ENCODE measurements around the gene CCNYL1.
"Not testable (repeated sequence)": the region's sequence is repeated elsewhere in the genome, so short reads cannot be mapped to it uniquely, and the experiment has no call there.

The CCNYL1 gene

DNA sequence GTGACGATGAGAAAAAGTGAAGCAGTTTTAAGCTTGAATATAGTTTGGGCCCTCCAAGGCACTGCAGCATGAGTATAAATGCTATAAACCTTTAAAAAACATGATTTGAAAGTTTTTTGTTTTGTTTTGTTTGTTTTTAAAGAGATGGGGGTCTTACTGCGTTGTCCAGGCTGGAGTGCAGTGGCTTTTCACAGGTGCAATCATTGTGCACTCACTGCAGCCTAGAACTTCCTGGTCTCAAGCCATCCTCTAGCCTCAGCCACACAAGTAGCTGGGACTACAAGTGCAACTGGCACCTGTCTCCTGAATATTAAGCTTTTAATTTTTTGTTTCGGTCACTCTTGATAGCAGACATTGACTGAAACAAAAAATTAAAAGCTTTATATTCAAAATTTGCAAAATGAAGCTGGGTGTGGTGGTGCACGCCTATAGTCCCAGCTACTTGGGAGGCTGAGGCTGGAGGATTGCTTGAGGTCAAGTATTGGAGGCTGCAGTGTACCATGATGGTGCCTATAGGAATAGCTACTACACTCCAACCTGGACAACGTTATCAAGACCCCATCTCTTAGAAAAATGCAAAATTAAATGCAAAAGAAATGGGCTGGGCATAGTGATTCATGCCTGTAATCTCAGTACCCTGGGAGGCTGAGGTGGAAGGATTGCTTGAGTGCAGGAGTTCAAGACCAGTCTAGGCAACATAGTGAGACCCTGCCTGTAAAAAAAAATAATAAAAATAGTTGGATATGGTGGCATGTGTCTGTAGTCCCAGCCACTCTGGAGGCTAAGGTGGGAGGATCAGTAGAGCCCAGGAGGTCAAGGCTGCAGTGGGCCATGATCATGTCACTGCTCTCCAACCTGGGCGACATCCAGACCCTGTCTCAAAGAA, 43.3 kb downstream of the CCNYL1 start:
- TF ChIP-seq EZH2 (IDR thresholded peaks at IDR 0.05), result no peak
- no peak for TF ChIP-seq POLR2AphosphoS5 (IDR thresholded peaks at IDR 0.05; ENCODE audit: borderline replicate concordance, low read depth, low read length)
- TF ChIP-seq FOXP2 (optimal IDR thresholded peaks at IDR 0.05; ENCODE audit: control extremely low read depth, extremely low read length, insufficient read depth), result no peak
- H3K4me3 ChIP-seq, result no peak overlapping the region
- no peak overlapping the region for H3K9ac ChIP-seq (ENCODE audit: insufficient read length)
- no peak overlapping the region for H3K27ac ChIP-seq
- H3K36me3 ChIP-seq (ENCODE audit: insufficient read depth, low read length), result no peaks in the 10 kb centered on the region
- no peak for DNase-seq (ENCODE audit: low read depth, low spot score)
- no peaks in the 10 kb centered on the region for H3K9me3 ChIP-seq (ENCODE audit: low read depth, low read length)

- H3K9me3 ChIP-seq (ENCODE audit: low read depth, low read length), result no peaks in the 10 kb centered on the region
- no peak for TF ChIP-seq FOXP2 (optimal IDR thresholded peaks at IDR 0.05; ENCODE audit: control extremely low read depth, extremely low read length, insufficient read depth)
- no peak for TF ChIP-seq EZH2 (IDR thresholded peaks at IDR 0.05)
- no peak for TF ChIP-seq POLR2AphosphoS5 (IDR thresholded peaks at IDR 0.05; ENCODE audit: borderline replicate concordance, low read depth, low read length)
- no peak for DNase-seq (ENCODE audit: low read depth, low spot score)
- H3K9ac ChIP-seq (ENCODE audit: insufficient read length), result no peak overlapping the region
- H3K4me3 ChIP-seq, result no peak overlapping the region
- H3K27ac ChIP-seq, result no peak overlapping the region
- 0 out of 2 replicates have a peak, but pooled peaks cover 6% of the 10 kb centered on the region for H3K36me3 ChIP-seq (ENCODE audit: insufficient read depth, low read length)
These were observed 46.6 kb downstream of the CCNYL1 start for GRCh38 chr2:207758025-207758424.

DNA sequence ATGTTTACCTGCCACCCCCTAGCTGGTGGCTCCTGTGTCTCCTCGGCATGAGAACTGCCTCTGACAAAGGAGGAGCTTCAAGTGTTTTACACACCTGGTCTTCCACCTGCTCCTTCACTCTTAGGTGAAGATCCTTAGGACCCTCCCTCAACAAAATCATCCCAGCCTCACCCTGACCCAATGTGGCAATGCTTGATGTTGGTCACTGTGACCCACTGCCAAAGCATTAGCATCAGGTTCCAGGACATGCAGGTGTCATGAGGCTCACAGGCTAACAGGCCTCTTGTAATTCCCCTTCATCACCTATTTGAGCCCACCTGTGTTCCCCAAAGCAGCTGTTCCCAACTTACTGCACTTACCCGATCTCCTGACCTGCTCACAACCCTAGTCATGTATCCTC, 48.5 kb downstream of the CCNYL1 start:
- DNase-seq (ENCODE audit: low read depth, low spot score), result no peak
- no peak overlapping the region for H3K27ac ChIP-seq
- no peak for TF ChIP-seq POLR2AphosphoS5 (IDR thresholded peaks at IDR 0.05; ENCODE audit: borderline replicate concordance, low read depth, low read length)
- TF ChIP-seq FOXP2 (optimal IDR thresholded peaks at IDR 0.05; ENCODE audit: control extremely low read depth, extremely low read length, insufficient read depth), result no peak
- no peak for TF ChIP-seq EZH2 (IDR thresholded peaks at IDR 0.05)
- no peak overlapping the region for H3K9ac ChIP-seq (ENCODE audit: insufficient read length)
- H3K36me3 ChIP-seq (ENCODE audit: insufficient read depth, low read length), result 0 out of 2 replicates have a peak, but pooled peaks cover 6% of the 10 kb centered on the region
- H3K9me3 ChIP-seq (ENCODE audit: low read depth, low read length), result no peaks in the 10 kb centered on the region
- H3K4me3 ChIP-seq, result no peak overlapping the region

DNA sequence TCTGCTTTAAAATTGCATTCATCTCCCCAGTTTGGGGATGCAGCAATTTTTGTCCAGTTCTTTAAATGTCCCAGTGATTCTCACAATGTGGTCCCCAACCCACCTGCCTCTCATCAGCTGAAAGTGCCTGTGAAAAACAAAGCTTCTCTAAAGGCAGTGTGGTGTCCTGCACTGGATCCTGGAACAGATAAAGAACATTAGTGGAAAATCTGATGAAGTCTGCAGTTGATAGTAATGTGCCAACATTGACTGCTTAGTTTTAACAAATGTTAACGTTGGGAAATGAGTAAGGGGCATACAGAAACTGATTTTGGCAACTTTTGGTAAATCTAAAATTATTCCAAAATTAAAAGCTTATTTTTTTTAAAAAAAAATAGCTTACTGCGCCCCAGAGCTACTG, 49.0 kb downstream of the CCNYL1 start:
- no peak overlapping the region for H3K4me3 ChIP-seq
- no peak overlapping the region for H3K9ac ChIP-seq (ENCODE audit: insufficient read length)
- H3K27ac ChIP-seq, result no peak overlapping the region
- DNase-seq (ENCODE audit: low read depth, low spot score), result no peak
- H3K9me3 ChIP-seq (ENCODE audit: low read depth, low read length), result no peaks in the 10 kb centered on the region
- TF ChIP-seq FOXP2 (optimal IDR thresholded peaks at IDR 0.05; ENCODE audit: control extremely low read depth, extremely low read length, insufficient read depth), result no peak
- no peak for TF ChIP-seq EZH2 (IDR thresholded peaks at IDR 0.05)
- TF ChIP-seq POLR2AphosphoS5 (IDR thresholded peaks at IDR 0.05; ENCODE audit: borderline replicate concordance, low read depth, low read length), result no peak
- H3K36me3 ChIP-seq (ENCODE audit: insufficient read depth, low read length), result 0 out of 2 replicates have a peak, but pooled peaks cover 6% of the 10 kb centered on the region

- not testable (repeated sequence) for H3K36me3 ChIP-seq (ENCODE audit: insufficient read depth, low read length); H3K9ac ChIP-seq (ENCODE audit: insufficient read length); H3K4me3 ChIP-seq; H3K9me3 ChIP-seq (ENCODE audit: low read depth, low read length); H3K27ac ChIP-seq; DNase-seq (ENCODE audit: low read depth, low spot score)
These were observed 50.0 kb downstream of the CCNYL1 start for GRCh38 chr2:207761426-207761825.

- DNase-seq (ENCODE audit: low read depth, low spot score), result no peak
- H3K36me3 ChIP-seq (ENCODE audit: insufficient read depth, low read length), result peaks cover 6% of the 10 kb centered on the region; the same call in 1 of the 2 replicates
- H3K27ac ChIP-seq, result no peak overlapping the region
- no peak for TF ChIP-seq POLR2AphosphoS5 (IDR thresholded peaks at IDR 0.05; ENCODE audit: borderline replicate concordance, low read depth, low read length)
- TF ChIP-seq EZH2 (IDR thresholded peaks at IDR 0.05), result no peak
- TF ChIP-seq FOXP2 (optimal IDR thresholded peaks at IDR 0.05; ENCODE audit: control extremely low read depth, extremely low read length, insufficient read depth), result no peak
- H3K9me3 ChIP-seq (ENCODE audit: low read depth, low read length), result no peaks in the 10 kb centered on the region
- H3K9ac ChIP-seq (ENCODE audit: insufficient read length), result no peak overlapping the region
- no peak overlapping the region for H3K4me3 ChIP-seq
These were observed 50.7 kb downstream of the CCNYL1 start for GRCh38 chr2:207762146-207762545.

GRCh38 chr2:207763303-207763917, 52.0 kb downstream of the CCNYL1 start:
- DNase-seq (ENCODE audit: low read depth, low spot score), result no peak
- Histone ChIP-seq H3K4me3 (no peak overlapping the region), H3K9me3 (ENCODE audit: low read depth, low read length) (no peaks in the 10 kb centered on the region), H3K9ac (ENCODE audit: insufficient read length) (no peak overlapping the region), H3K27ac (no peak overlapping the region), H3K36me3 (ENCODE audit: insufficient read depth, low read length) (peaks cover 6% of the 10 kb centered on the region; the same call in 1 of the 2 replicates)
- TF ChIP-seq POLR2AphosphoS5 (IDR thresholded peaks at IDR 0.05; ENCODE audit: borderline replicate concordance, low read depth, low read length) (no peak), FOXP2 (optimal IDR thresholded peaks at IDR 0.05; ENCODE audit: control extremely low read depth, extremely low read length, insufficient read depth) (no peak), EZH2 (IDR thresholded peaks at IDR 0.05) (no peak)

GRCh38 chr2:207764096-207764630, 52.7 kb downstream of the CCNYL1 start:
- DNase-seq (ENCODE audit: low read depth, low spot score), result no peak
- no peak overlapping the region for H3K27ac ChIP-seq
- peaks cover 6% of the 10 kb centered on the region; the same call in 1 of the 2 replicates for H3K36me3 ChIP-seq (ENCODE audit: insufficient read depth, low read length)
- H3K9ac ChIP-seq (ENCODE audit: insufficient read length), result no peak overlapping the region
- H3K4me3 ChIP-seq, result no peak overlapping the region
- TF ChIP-seq FOXP2 (optimal IDR thresholded peaks at IDR 0.05; ENCODE audit: control extremely low read depth, extremely low read length, insufficient read depth), result no peak
- TF ChIP-seq POLR2AphosphoS5 (IDR thresholded peaks at IDR 0.05; ENCODE audit: borderline replicate concordance, low read depth, low read length), result no peak
- TF ChIP-seq EZH2 (IDR thresholded peaks at IDR 0.05), result no peak
- no peaks in the 10 kb centered on the region for H3K9me3 ChIP-seq (ENCODE audit: low read depth, low read length)
